Stimulated activated CD4-positive, alpha-beta T cell treated with anti-CD3 and anti-CD28 coated beads, TNF-alpha, amount 100 ng/mL, for 4 hours (primary cell): ENCODE data around the gene TSPAN18.

Experiments used
- DNase-seq, 3 experiments: peaks; one replicate each; pipeline ENCODE4 v3.0.0-alpha.2; 2020; ENCODE audit warnings: low read depth in 3 of 3

TSPAN18 gene

DNA sequence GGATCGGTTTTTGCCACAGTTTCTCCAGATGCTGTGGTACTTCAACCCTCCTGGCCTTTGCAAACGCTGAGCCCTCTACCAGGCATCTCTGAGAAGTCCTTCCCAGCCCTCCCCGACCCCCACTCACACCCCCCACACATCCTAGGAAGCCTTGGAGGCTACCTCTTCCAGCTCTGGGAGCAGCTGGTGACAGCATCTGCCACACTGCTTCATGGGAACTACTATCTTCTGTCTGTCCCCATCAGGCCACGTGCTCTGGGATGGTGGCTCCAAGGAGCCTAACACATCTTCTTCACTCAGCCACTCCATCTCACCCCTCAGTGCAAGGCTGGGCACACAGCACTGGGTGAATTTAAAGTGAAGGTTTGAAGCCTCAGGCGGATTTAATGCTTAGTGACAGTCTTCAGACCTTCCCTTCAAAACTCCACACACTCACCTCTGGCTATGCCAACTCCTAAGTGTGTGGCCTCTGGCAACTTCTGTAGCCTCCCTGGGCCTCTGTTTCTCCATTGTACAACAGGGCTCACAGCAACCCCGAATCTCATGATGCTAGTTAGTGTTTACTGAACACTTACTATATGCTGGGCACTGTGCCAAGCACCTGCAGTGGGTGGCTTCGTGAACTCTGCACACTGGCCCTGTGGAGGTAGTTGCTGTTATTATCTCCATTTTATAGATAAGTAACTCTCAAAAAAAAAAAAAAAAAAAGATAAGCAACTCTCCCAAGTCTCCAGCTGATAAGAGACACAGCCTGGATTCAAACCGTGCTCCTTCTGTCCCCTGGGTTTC lies 231.2 kb downstream of the TSPAN18 start:
- no peak for DNase-seq

DNA sequence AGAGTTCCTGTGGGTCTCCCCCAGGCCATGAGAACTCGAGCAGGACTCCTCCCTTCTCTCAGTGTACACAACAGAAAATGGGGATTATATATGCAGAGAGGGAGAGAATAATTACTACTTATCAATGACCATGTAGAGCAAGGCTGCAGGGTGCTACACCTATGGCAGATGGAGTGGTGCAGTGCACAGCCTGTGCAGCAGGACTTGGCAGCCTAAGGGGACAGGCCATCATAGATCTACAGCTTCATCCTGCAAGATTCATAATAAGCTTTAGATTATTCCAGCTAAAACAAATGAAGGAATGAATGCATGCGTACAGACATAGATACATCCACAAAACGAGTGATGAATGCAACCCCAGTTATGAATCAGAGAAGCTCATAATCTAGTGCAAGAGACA lies 232.3 kb downstream of the TSPAN18 start:
- no peak for DNase-seq

DNA sequence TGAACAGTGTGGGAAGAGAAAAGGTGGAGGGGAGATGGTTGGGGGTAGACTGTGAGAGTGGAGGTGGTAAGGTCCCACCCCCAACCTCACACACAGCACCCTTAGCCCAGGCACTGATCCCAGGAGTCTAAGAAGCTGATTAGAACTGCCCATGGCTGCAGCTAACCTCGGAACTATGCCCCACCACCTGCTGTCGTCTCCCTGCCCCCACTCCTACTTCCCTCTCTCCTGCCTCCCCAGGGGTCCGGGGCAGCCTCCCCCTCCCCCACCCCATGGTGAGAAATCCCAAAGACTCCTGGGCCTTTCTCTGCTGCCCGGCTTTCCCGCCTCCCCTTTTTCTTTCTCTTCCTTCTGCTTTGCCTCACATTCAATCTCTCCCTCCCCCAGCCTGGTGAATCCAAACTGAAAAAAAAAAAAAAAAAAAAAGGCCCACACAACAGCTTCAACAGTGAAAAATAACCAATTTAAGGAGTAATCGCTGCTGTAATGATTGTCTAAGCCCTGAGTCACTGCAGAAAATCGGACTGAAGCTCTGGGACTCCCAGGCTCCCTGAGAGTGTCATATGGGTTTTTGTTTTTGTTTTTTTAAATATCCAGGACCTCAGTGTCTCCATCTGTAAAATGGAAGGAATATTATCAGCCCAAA lies 233.6 kb downstream of the TSPAN18 start:
- no peak for DNase-seq

DNA sequence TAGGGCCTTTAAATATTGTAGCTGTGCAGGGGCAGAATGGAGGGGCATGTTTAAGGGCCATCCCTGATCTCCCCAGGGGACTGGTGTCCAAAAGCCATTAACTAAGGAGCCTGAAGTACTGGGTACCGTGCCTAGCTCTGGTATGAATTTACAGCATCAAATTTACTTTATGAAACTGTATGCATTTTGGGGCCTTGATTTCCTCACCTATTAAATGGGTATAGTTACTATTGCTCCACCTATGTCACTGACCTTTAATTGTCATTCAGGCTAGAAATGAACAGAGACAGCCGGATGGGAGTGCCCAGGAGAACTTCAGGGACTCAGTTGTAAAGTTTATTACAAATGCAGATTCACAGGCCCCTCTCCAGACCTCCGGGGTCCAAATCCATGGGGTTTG lies 235.7 kb downstream of the TSPAN18 start:
- DNase-seq = no peak

DNA sequence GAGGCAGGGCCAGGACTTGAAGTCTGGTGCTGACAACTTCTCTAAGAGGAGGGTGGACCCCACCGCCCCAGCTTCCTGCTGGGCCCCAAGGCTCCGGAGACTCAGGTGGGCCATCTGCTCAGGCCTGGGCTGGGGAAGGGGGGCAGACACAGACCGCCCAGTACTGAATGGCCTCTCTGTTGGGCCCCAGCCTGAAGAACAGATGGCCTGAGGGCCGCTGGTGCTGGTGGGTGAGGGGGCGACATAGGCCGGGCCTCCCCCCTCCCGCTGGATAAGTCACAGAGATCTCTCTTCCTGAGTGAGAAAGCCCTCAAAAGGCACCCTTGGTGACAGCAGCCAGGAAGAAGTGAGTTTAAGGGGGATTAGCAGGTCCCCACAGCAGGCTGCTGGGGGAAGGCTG lies 236.4 kb downstream of the TSPAN18 start:
- no peak for DNase-seq

DNA sequence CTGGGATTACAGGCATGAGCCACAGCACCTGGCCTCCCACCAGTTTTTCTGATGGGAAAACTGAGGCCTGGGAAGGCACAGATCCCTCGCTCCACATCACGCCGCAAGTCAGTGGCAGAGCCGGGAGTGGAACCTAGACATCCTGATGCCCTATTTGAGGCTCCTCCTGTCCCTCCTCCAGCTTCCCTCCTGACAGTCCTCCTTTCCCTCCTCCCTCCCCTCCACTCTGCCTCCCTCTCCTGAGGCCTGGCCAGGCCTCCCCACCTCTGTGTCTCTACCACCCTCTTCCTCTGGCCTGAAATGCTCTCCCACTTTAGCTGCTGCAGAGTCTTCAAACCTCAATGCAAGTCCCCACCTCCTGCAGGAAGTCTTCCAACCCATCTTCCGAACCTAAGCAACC lies 237.2 kb downstream of the TSPAN18 start:
- DNase-seq = no peak

DNA sequence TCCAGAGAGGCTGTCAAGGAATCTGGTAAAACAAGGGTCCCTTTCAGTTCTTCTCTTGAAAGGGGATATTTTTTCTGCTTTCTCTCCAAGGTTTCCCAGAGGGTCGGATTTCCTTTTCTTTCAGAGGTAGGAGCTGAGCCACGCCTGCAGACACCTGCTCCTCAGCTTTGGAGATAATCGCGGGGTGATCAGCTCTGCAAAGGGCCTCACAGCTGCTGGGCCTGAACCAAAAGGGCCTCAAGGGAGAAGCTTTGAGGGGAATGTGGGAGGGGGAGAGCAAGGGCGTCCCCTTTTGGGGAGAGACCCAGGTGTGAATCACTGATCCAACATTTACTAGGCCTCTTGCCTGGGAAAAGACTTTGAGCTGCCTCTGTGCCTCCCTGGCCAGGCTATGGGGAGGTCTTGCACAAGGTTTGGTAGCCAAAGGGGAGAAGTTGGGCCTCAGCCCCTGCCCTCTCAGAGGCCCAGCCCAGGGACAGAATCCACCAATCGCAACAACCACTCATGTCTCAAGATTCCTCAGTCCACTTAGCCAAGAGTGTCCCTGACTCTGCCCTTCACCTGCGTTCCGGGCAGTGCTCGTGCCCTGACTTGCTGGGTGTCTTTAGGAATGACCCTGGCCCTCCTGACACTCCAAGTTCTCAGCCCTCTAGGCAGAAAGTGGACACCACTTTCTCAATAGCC lies 237.9 kb downstream of the TSPAN18 start:
- DNase-seq = no peak

- DNase-seq = no peak
These were observed 239.9 kb downstream of the TSPAN18 start for GRCh38 chr11:44966694-44967093.

DNA sequence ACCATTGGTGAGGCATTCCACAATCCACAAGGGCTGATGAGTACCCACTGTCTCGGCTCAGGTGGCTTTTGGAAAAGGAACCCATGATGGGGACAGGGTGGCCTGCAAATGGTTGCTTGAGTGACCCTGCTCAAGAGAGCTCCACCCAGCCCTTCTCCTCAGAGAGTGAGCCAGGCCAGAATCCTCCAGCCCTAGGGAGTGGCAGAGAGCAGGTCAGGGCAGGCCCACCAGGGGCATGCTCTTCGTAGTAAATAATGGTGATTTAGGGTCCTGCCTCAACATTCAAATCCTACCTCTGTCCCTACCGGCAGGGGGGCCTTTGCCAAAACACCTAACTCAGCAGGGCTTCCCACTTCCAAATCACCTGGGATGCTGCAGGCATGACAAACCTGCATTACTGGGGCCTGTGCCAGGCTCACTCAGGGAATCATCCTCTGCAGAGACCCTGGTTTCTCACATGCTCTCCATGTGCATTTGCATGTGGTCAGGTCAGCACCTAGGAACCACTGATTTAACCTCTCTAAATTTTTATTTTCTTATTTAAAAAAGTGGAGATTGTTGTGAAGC lies 241.3 kb downstream of the TSPAN18 start:
- no peak for DNase-seq

- DNase-seq = no peak
These were observed 241.7 kb downstream of the TSPAN18 start for GRCh38 chr11:44968510-44968909.

DNA sequence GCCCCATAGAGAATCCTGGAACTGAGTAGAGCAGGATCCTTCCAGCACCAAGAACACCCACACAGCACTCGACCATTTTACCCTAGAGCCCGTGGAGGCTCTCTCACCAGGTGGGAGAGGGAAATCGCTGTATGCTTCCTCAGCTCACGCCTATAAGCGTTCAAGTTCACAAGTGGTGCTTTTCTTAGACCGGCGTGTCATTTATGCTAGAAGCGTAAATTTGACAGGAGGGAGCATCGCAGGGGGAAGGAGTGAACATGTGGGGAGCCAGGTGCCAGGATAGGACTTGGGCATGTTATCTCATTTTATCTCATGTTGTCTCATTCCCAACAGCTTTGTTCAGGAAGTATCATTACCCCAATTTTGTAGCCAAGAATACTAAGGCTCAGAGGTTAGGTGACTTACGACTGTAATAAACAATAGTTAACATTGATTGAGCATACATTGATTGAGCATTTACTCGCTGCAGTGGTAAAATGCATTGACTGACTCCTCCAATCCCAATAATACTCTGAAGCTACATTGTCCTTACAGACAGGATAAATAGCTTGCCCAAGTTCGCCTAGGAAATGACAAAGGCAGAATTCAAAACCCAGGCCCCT lies 243.0 kb downstream of the TSPAN18 start:
- no peak for DNase-seq

DNA sequence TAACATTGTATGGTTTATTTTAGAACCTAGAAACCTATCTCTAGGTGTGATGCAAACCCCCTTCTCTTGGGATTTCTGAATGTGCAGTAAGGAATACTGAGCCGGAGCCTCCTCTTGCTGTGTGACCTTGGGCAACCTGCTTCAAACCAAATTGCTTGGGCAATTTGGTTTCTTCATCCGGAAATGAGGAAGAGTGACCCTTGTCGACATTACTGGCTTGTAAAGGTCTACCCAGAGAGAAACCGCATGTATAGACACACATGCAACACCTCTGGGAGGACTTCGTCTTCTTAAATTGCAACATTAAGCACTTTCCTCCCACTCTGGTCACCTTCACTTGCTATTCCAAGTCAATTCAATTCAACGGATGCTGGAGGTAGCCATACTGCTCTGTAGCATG lies 243.5 kb downstream of the TSPAN18 start:
- no peak for DNase-seq

- no peak for DNase-seq
These were observed 244.4 kb downstream of the TSPAN18 start for GRCh38 chr11:44971185-44971584.

DNA sequence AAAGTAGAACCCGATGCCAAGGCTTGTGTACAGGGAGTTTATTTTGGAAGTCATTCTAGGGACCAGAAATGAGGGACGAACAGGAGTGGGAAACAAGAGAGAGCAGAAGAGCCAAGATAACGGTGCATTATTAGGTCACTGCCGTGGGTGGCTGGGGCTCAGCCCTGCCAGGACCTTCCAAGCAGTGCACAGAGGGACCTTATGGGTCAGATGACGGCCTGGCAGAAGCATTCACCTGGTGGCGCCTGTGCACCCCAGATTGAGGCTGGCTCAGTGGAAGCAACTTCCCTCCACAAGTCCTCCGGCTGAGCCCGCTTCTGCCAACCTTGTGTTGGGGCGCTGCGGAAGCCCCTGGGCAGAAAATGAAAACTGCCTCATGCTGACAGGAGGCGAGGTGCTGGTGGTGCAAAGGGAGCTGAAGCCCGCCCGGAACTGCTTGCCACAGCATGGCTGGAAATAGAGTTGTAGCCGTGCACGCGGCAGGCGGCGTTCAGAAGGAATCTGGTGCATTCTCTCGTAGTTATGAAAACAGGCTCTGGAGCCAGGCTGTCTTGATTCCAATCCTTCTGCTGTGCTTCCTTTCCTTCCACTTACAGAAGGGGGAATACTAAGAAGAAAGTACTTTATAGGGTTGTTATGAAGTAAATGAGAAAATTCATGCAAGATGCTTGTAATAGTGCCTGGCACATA lies 246.1 kb downstream of the TSPAN18 start:
- no peak for DNase-seq

- DNase-seq = no peak
These were observed 247.1 kb downstream of the TSPAN18 start for GRCh38 chr11:44973632-44974401.

DNA sequence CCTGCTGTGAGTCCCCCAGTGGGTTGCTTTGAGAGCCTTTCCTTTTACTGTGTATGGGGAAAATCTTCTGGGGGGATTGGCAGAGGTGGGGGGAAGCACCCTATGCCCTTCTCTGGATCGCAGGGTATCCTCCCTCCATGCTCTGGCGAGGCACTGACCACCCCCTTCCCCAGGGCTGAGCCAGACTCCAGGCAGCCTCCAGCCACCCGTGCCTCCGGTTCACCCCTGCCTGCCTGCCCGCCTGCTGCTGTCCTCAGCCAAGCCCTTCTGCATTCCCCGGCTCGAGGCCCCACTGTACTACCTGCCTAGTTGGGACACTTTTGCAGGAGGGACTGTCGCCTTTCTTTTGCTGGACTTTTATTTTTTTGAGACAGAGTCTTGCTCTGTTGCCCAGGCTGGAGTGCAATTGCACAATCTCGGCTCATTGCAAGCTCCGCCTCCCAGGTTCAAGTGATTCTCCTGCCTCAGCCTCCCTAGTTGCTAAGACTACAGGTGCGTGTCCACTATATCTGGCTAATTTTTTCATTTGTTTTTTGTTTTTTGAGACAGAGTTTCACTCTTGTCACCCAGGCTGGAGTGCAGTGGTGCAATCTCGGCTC lies 247.7 kb downstream of the TSPAN18 start:
- DNase-seq = no peak

DNA sequence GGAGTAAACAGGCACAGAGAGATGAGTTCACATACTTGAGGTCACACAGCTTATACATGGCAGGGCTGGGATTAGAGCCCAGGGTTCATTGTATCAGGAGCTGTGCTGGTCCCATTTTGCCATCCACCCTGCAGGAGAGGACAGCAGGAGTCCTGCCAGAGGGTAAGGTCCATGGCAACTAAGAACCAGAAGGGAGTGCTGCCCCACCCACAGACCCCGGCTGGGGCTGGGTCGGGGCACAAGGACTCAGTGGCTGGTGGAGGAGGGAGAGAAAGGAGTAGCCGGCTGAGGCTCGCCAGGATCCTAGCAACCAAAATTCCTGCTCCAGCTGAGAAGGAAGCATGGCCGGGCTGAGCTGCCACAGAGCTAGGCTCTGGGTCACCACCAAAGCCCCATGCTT lies 249.8 kb downstream of the TSPAN18 start:
- DNase-seq = no peak

DNA sequence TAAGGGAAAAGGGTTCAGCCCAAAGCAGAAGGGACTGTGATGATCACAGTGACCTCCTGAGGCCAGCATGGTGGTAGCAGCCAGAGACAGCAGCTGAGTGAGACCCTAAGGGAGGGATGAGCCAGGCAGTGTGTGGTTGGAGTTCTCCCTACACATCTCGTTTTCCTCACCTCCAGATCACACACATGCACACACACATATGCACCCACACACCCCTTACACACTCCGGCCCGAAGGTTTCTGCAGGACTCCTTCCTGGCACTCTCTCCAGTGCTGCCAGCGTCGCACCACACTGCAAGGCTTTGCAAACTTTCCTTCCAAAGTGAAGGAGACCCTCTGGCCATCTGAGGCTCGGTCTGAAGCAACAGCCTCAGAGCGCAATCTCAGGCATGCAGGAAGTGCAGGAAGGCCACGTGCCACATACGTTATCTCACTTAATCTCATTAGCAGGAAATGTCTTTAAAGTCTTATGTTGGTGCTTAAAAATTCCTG lies 250.8 kb downstream of the TSPAN18 start:
- DNase-seq = no peak

- no peak for DNase-seq
These were observed 251.7 kb downstream of the TSPAN18 start for GRCh38 chr11:44978274-44978960.

- no peak for DNase-seq
These were observed 252.2 kb downstream of the TSPAN18 start for GRCh38 chr11:44978961-44979331.
